ENCODE results near the gene NCKAP5. TPM values are rescaled to one million over a fixed set of nuclear protein-coding genes. Genes with fewer than 3 reads are reported as not detected.

The NCKAP5 gene
- polyA plus RNA-seq, 3 donors = not detected

- intact Hi-C loops (cut with micrococcal nuclease) = no loop called here
- no peak overlapping the region for H3K9ac ChIP-seq (ENCODE audit: insufficient read depth, low read length, poor library complexity, severe bottlenecking)
- no peak for DNase-seq
- no CpG with 5 or more reads among the region's 1 CpG for WGBS (ENCODE audit: insufficient coverage)
- H3K27ac ChIP-seq (ENCODE audit: low read depth in 1 of 2, low read length in 2 of 2) = no peak overlapping the region
- no peaks in the 10 kb centered on the region for H4K20me1 ChIP-seq (ENCODE audit: insufficient read depth, low read length)
- no peak overlapping the region for H3K27ac Mint-ChIP-seq
- H3K36me3 Mint-ChIP-seq = no peaks in the 10 kb centered on the region
- no peak overlapping the region for H3K4me3 ChIP-seq (replicated peaks in 1 of 3; ENCODE audit: low read depth in 2 of 3, low read length in 3 of 3)
- no peaks in the 10 kb centered on the region for H3K4me1 ChIP-seq (ENCODE audit: control insufficient read depth in 1 of 2, insufficient read depth in 2 of 2, low read length in 2 of 2)
- H3K9me3 ChIP-seq (replicated peaks in 1 of 2; ENCODE audit: control insufficient read depth in 1 of 2, insufficient read depth in 1 of 2, low read length in 2 of 2) = no peaks in the 10 kb centered on the region
- H3K9me3 Mint-ChIP-seq = peaks cover 0 to 5% (median 0%) of the 10 kb centered on the region in 7 donors
- no peaks in the 10 kb centered on the region for H3K27me3 Mint-ChIP-seq (ENCODE audit: low read depth in 3 of 3)
- H3K79me2 ChIP-seq (ENCODE audit: insufficient read depth, low read length) = no peaks in the 10 kb centered on the region
- no peak overlapping the region for H2AFZ ChIP-seq (ENCODE audit: insufficient read depth, low read depth, low read length, poor library complexity, severe bottlenecking)
- H3K4me3 Mint-ChIP-seq = no peak overlapping the region
- no peaks in the 10 kb centered on the region for H3K4me1 Mint-ChIP-seq
- H3K36me3 ChIP-seq (replicated peaks in 1 of 2; ENCODE audit: control insufficient read depth in 1 of 2, insufficient read depth in 2 of 2, low read length in 2 of 2) = no peaks in the 10 kb centered on the region
- no peaks in the 10 kb centered on the region for H3K27me3 ChIP-seq (ENCODE audit: control insufficient read depth in 2 of 2, insufficient read depth in 2 of 2, low read length in 2 of 2)
- no peak for TF ChIP-seq CTCF (IDR thresholded peaks at IDR 0.05)
- H3K4me2 ChIP-seq (replicated peaks; ENCODE audit: extremely low read depth, low read length, poor library complexity, severe bottlenecking) = no peak overlapping the region
Observed at GRCh38 chr2:132738223-132738622, 830.0 kb downstream of the NCKAP5 start.

- Histone ChIP-seq H3K9me3 (replicated peaks in 1 of 2; ENCODE audit: control insufficient read depth in 1 of 2, insufficient read depth in 1 of 2, low read length in 2 of 2) (no peaks in the 10 kb centered on the region), H2AFZ (ENCODE audit: insufficient read depth, low read depth, low read length, poor library complexity, severe bottlenecking) (no peak overlapping the region), H3K4me1 (ENCODE audit: control insufficient read depth in 1 of 2, insufficient read depth in 2 of 2, low read length in 2 of 2) (no peaks in the 10 kb centered on the region), H3K4me3 (replicated peaks in 1 of 3; ENCODE audit: low read depth in 2 of 3, low read length in 3 of 3) (no peak overlapping the region), H3K36me3 (replicated peaks in 1 of 2; ENCODE audit: control insufficient read depth in 1 of 2, insufficient read depth in 2 of 2, low read length in 2 of 2) (no peaks in the 10 kb centered on the region), H4K20me1 (ENCODE audit: insufficient read depth, low read length) (no peaks in the 10 kb centered on the region), H3K4me2 (replicated peaks; ENCODE audit: extremely low read depth, low read length, poor library complexity, severe bottlenecking) (no peak overlapping the region), H3K27ac (ENCODE audit: low read depth in 1 of 2, low read length in 2 of 2) (no peak overlapping the region), H3K9ac (ENCODE audit: insufficient read depth, low read length, poor library complexity, severe bottlenecking) (no peak overlapping the region), H3K79me2 (ENCODE audit: insufficient read depth, low read length) (no peaks in the 10 kb centered on the region), H3K27me3 (ENCODE audit: control insufficient read depth in 2 of 2, insufficient read depth in 2 of 2, low read length in 2 of 2) (no peaks in the 10 kb centered on the region)
- no peak for TF ChIP-seq CTCF (IDR thresholded peaks at IDR 0.05)
- no CpG with 5 or more reads among the region's 1 CpG for WGBS (ENCODE audit: insufficient coverage)
- H3K4me3 Mint-ChIP-seq = no peak overlapping the region
- no peaks in the 10 kb centered on the region for H3K4me1 Mint-ChIP-seq
- H3K27ac Mint-ChIP-seq = no peak overlapping the region
- intact Hi-C loops (cut with micrococcal nuclease) = no loop called here
- H3K27me3 Mint-ChIP-seq (ENCODE audit: low read depth in 3 of 3) = no peaks in the 10 kb centered on the region
- H3K9me3 Mint-ChIP-seq = peaks cover 0 to 8% (median 0%) of the 10 kb centered on the region in 7 donors
- H3K36me3 Mint-ChIP-seq = no peaks in the 10 kb centered on the region
- no peak for DNase-seq
Observed at GRCh38 chr2:132736059-132736458, 832.2 kb downstream of the NCKAP5 start.
